T-helper 1 cell treated with Interleukin-12 subunit alpha and Interleukin-12 subunit beta and Interleukin-4 antibody, amounts not matched to agents 30 μg/mL and 1 μg/mL, for 36 hours (primary cell): ENCODE data around the gene RPP25L.

Experiments
- H3K27ac Mint-ChIP-seq: one replicate; pipeline ENCODE4 v1.8.0; 2021; ENCODE audit warnings: mild to moderate bottlenecking, mixed read lengths
- H3K27me3 Mint-ChIP-seq: one replicate; pipeline ENCODE4 v1.8.0; 2021; ENCODE audit warnings: low read depth, mixed read lengths
- H3K36me3 Mint-ChIP-seq: one replicate; pipeline ENCODE4 v1.8.0; 2021; ENCODE audit warnings: low read depth, mixed read lengths
- H3K4me1 Mint-ChIP-seq: one replicate; pipeline ENCODE4 v1.8.0; 2021; ENCODE audit warnings: low read depth, mixed read lengths
- H3K4me3 Mint-ChIP-seq: one replicate; pipeline ENCODE4 v1.8.0; 2021; ENCODE audit warnings: mild to moderate bottlenecking, moderate library complexity, mixed read lengths
- H3K9me3 Mint-ChIP-seq: one replicate; pipeline ENCODE4 v1.8.0; 2021; ENCODE audit warnings: mixed read lengths

The RPP25L gene

GRCh38 chr9:34575862-34576596, 35.9 kb downstream of the RPP25L start:
- no peak overlapping the region for H3K4me3 Mint-ChIP-seq
- no peaks in the 10 kb centered on the region for H3K9me3 Mint-ChIP-seq
- peaks cover 50% of the 10 kb centered on the region for H3K27me3 Mint-ChIP-seq
- H3K36me3 Mint-ChIP-seq: no peaks in the 10 kb centered on the region
- H3K27ac Mint-ChIP-seq: no peak overlapping the region
- peaks cover 5% of the 10 kb centered on the region for H3K4me1 Mint-ChIP-seq

GRCh38 chr9:34575241-34575640, 36.7 kb downstream of the RPP25L start:
- no peaks in the 10 kb centered on the region for H3K36me3 Mint-ChIP-seq
- H3K4me3 Mint-ChIP-seq: no peak overlapping the region
- peaks cover 45% of the 10 kb centered on the region for H3K27me3 Mint-ChIP-seq
- no peaks in the 10 kb centered on the region for H3K9me3 Mint-ChIP-seq
- H3K27ac Mint-ChIP-seq: no peak overlapping the region
- H3K4me1 Mint-ChIP-seq: peaks cover 5% of the 10 kb centered on the region

GRCh38 chr9:34574571-34574970, 37.3 kb downstream of the RPP25L start:
- peaks cover 43% of the 10 kb centered on the region for H3K27me3 Mint-ChIP-seq
- H3K9me3 Mint-ChIP-seq: no peaks in the 10 kb centered on the region

DNA sequence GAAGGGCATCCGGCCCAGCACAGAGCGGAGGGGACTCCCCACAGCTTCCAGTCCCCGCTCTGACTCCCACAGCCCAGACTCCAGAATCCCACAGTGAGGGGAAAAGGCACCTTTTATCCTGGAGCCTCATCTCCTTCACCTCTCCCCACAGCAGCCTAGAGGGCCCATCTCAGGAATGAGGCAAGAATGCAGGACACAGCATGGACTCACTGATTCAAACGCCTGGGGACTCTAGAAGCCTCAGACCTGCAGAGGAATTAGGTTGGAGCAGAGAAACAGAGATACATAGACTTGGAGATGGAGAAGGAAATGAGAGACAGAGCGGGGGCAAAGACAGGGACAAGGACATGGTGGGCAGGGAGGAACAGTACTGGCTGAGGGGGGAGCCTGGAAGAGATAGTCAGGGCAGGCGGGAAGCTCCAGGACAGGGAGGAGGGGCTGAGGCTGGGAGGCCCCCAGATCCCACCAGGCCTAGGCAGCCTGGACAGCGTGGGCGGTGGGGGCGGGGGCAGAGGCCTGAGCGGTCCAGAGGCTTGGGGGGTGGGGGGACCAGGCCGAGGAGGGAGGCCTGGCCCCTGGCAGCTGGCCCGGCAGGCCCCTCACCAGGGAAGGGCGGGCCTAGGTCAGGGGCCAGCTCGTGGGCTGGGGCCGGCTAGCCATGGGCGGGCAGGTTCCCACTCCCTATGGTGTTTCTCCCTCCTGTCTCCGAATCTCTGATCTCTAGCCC, 38.1 kb downstream of the RPP25L start:
- no peak overlapping the region for H3K4me3 Mint-ChIP-seq

More at GRCh38 chr9:34574571-34574970, 37.3 kb downstream of the RPP25L start:
- Mint-ChIP-seq H3K27ac (no peak overlapping the region), H3K36me3 (no peaks in the 10 kb centered on the region), H3K4me3 (no peak overlapping the region), H3K4me1 (peaks cover 5% of the 10 kb centered on the region)

GRCh38 chr9:34572628-34573027, 39.3 kb downstream of the RPP25L start:
- Mint-ChIP-seq H3K36me3 (no peaks in the 10 kb centered on the region), H3K4me3 (no peak overlapping the region), H3K9me3 (no peaks in the 10 kb centered on the region), H3K27ac (no peak overlapping the region), H3K27me3 (peaks cover 26% of the 10 kb centered on the region), H3K4me1 (peaks cover 5% of the 10 kb centered on the region)

More for the DNA sequence above, 38.1 kb downstream of the RPP25L start:
- H3K4me1 Mint-ChIP-seq: peaks cover 5% of the 10 kb centered on the region
- H3K27me3 Mint-ChIP-seq: peaks cover 35% of the 10 kb centered on the region
- H3K27ac Mint-ChIP-seq: no peak overlapping the region
- H3K36me3 Mint-ChIP-seq: no peaks in the 10 kb centered on the region
- H3K9me3 Mint-ChIP-seq: no peaks in the 10 kb centered on the region

GRCh38 chr9:34572092-34572491, 39.8 kb downstream of the RPP25L start:
- no peaks in the 10 kb centered on the region for H3K9me3 Mint-ChIP-seq
- H3K4me1 Mint-ChIP-seq: peaks cover under 1% of the 10 kb centered on the region
- H3K36me3 Mint-ChIP-seq: no peaks in the 10 kb centered on the region
- H3K4me3 Mint-ChIP-seq: no peak overlapping the region
- H3K27me3 Mint-ChIP-seq: peaks cover 21% of the 10 kb centered on the region
- H3K27ac Mint-ChIP-seq: no peak overlapping the region

DNA sequence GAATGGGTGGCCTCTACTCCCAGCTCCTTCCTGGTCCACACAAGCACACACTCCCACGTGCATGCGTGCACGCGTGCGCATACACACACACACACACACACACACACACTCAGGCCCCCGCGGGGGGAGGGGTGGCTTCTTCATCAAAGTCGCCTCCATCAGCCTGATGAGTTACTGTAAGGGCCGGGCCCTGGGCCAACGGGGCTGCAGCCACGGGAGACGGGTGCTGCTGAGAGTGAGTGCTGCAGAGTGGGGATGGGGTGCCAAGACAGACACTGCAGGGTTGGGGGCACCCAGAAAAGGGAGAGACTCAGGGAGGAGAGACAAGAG, 40.5 kb downstream of the RPP25L start:
- H3K27me3 Mint-ChIP-seq: peaks cover 16% of the 10 kb centered on the region
- no peak overlapping the region for H3K27ac Mint-ChIP-seq
- H3K36me3 Mint-ChIP-seq: no peaks in the 10 kb centered on the region
- no peak overlapping the region for H3K4me3 Mint-ChIP-seq
- no peaks in the 10 kb centered on the region for H3K4me1 Mint-ChIP-seq
- H3K9me3 Mint-ChIP-seq: no peaks in the 10 kb centered on the region

- Mint-ChIP-seq H3K27ac (no peak overlapping the region), H3K9me3 (no peaks in the 10 kb centered on the region), H3K4me1 (no peaks in the 10 kb centered on the region), H3K4me3 (no peak overlapping the region), H3K36me3 (no peaks in the 10 kb centered on the region), H3K27me3 (peaks cover 11% of the 10 kb centered on the region)
These were observed 41.0 kb downstream of the RPP25L start for GRCh38 chr9:34570809-34571480.

DNA sequence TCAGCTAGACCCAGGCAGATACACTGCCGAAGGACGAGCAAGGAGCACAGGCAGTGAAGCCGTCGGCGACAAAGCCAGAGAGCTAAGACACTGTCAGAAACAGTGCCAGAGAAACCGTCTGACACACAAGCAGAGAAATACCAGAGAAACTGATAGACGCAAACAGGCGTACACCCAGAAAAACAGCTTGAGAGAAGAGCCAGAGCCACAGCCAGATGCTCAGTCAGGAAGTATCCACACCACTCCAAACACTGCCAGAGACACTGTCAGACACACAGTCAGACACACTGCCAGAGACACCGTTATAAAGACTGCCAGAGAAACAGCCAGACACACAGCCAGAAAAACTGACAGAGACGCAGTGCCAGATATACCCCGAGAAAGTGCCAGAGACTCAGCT, 41.5 kb downstream of the RPP25L start:
- H3K27ac Mint-ChIP-seq: no peak overlapping the region
- no peak overlapping the region for H3K4me3 Mint-ChIP-seq
- H3K9me3 Mint-ChIP-seq: no peaks in the 10 kb centered on the region
- H3K4me1 Mint-ChIP-seq: no peaks in the 10 kb centered on the region
- H3K27me3 Mint-ChIP-seq: peaks cover 7% of the 10 kb centered on the region
- no peaks in the 10 kb centered on the region for H3K36me3 Mint-ChIP-seq

DNA sequence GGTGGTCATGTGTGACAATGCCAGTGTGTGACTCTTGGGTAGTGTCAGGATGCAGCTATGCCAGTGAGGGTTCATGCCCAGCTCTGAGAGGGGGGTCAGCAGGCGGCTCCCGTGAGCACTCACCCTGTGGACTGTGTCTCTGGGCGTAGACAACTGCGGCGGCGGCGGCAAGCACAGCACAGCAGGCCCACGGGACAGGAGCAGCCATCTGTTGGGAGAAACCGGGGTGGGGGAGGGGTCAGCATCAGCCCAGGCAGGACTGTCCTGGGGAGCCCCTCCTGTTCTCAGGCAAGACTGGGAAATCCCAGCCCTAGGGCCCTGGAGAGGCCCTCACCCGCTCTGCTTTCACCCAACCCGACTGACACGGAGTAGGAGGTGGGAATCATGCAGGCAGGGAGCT, 43.1 kb downstream of the RPP25L start:
- no peaks in the 10 kb centered on the region for H3K36me3 Mint-ChIP-seq
- H3K27me3 Mint-ChIP-seq: peaks cover 7% of the 10 kb centered on the region
- H3K4me1 Mint-ChIP-seq: no peaks in the 10 kb centered on the region
- no peak overlapping the region for H3K4me3 Mint-ChIP-seq
- no peaks in the 10 kb centered on the region for H3K9me3 Mint-ChIP-seq
- H3K27ac Mint-ChIP-seq: no peak overlapping the region

GRCh38 chr9:34568133-34568532, 43.8 kb downstream of the RPP25L start:
- no peaks in the 10 kb centered on the region for H3K9me3 Mint-ChIP-seq
- H3K27me3 Mint-ChIP-seq: peaks cover 7% of the 10 kb centered on the region
- H3K4me3 Mint-ChIP-seq: no peak overlapping the region
- H3K36me3 Mint-ChIP-seq: no peaks in the 10 kb centered on the region
- H3K27ac Mint-ChIP-seq: no peak overlapping the region
- H3K4me1 Mint-ChIP-seq: no peaks in the 10 kb centered on the region

DNA sequence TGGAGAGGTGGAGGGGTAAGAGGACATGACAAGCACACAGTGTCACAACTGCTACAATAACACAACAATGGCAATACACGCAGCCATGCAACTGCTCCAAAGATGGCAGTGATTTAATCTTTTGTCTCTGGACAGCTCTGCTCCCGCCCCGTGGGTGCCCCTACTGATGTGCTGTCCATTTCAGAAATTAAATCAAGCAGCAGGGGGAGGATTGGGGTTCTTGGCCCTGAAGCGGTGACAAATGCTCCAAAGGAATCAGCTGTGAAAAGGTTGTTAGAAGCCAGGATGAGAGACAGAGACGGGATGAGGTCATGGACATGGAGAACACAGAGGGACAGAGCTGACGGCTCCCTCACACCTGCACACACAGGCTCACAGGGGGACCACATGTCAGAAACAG, 44.9 kb downstream of the RPP25L start:
- H3K4me1 Mint-ChIP-seq: no peaks in the 10 kb centered on the region
- no peaks in the 10 kb centered on the region for H3K9me3 Mint-ChIP-seq
- H3K27ac Mint-ChIP-seq: no peak overlapping the region
- H3K36me3 Mint-ChIP-seq: no peaks in the 10 kb centered on the region
- no peak overlapping the region for H3K4me3 Mint-ChIP-seq
- peaks cover 7% of the 10 kb centered on the region for H3K27me3 Mint-ChIP-seq

DNA sequence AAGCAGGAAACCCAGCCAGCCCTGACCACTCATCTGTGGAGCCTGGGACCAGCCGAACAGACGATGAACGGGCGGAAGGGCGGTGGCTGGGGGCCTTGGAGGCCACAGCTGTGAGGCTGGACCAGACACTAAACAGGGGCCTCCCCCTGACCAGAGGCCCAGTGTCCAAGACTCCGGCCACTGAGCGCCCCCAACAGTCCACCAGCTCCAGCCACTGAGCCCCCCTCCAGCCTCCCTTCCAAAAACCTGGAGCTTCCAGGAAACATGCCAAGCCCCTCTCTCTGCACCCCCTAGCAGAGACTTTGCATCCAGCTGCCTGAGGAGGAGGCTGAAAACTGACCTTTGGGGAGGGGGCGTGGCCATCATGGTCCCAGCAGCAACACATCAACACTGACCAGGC, 45.6 kb downstream of the RPP25L start:
- Mint-ChIP-seq H3K9me3 (no peaks in the 10 kb centered on the region), H3K27ac (no peak overlapping the region), H3K36me3 (no peaks in the 10 kb centered on the region), H3K4me3 (no peak overlapping the region), H3K4me1 (no peaks in the 10 kb centered on the region), H3K27me3 (peaks cover 7% of the 10 kb centered on the region)

GRCh38 chr9:34565856-34566255, 46.0 kb downstream of the RPP25L start:
- Mint-ChIP-seq H3K9me3 (no peaks in the 10 kb centered on the region), H3K4me3 (no peak overlapping the region), H3K27me3 (peaks cover 7% of the 10 kb centered on the region), H3K27ac (no peak overlapping the region), H3K4me1 (no peaks in the 10 kb centered on the region), H3K36me3 (no peaks in the 10 kb centered on the region)

DNA sequence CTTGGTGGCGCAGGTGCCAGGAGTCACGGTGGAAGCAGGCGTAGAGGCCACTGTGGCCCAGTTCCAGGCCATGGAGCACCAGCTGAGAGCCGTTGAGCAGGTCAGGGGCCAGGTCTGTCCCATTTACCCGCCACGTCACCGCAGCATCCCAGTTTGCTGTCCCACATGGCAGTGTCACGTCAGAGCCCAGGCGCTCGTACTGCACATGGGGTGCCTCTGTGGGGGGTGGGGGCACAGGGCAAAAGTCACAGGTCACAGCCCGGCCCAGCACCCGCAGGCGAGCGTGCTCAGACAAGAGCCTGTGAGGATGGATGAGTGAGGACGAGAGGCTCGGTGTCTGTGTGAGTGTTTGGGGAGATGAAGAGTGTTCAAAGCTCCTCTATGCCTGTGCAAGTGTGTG, 47.3 kb downstream of the RPP25L start:
- Mint-ChIP-seq H3K4me3 (no peak overlapping the region), H3K4me1 (no peaks in the 10 kb centered on the region), H3K27me3 (peaks cover 5% of the 10 kb centered on the region), H3K9me3 (no peaks in the 10 kb centered on the region), H3K36me3 (no peaks in the 10 kb centered on the region), H3K27ac (no peak overlapping the region)
